ENCODE measurements around the gene SPINK14.

GRCh38 chr5:148120317-148120716 is 48.0 kb upstream of the SPINK14 start:
- TF ChIP-seq, protein P1, sequence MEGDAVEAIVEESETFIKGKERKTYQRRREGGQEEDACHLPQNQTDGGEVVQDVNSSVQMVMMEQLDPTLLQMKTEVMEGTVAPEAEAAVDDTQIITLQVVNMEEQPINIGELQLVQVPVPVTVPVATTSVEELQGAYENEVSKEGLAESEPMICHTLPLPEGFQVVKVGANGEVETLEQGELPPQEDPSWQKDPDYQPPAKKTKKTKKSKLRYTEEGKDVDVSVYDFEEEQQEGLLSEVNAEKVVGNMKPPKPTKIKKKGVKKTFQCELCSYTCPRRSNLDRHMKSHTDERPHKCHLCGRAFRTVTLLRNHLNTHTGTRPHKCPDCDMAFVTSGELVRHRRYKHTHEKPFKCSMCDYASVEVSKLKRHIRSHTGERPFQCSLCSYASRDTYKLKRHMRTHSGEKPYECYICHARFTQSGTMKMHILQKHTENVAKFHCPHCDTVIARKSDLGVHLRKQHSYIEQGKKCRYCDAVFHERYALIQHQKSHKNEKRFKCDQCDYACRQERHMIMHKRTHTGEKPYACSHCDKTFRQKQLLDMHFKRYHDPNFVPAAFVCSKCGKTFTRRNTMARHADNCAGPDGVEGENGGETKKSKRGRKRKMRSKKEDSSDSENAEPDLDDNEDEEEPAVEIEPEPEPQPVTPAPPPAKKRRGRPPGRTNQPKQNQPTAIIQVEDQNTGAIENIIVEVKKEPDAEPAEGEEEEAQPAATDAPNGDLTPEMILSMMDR (IDR thresholded peaks at IDR 0.05) = no peak
- no peak for TF ChIP-seq POLR2A (IDR thresholded peaks at IDR 0.05)
